Fibroblast of gingiva (primary cell): ENCODE results near the gene TNKS2.
"Not testable (repeated sequence)": the region's sequence is repeated elsewhere in the genome, so short reads cannot be mapped to it uniquely, and the experiment has no call there.

Source experiments
- DNase-seq: peaks from one replicate; pipeline ENCODE4 v3.0.0-alpha.2; 2011; ENCODE audit warnings: low read depth

TNKS2 gene

GRCh38 chr10:91797874-91798648 is at the start of gene TNKS2:
Gene TNKS2, plus strand, starts transcription at chr10:91798426. Its CDS starts 265 bp downstream, at chr10:91798691.
- DNase-seq = peak; percentile 93

DNA sequence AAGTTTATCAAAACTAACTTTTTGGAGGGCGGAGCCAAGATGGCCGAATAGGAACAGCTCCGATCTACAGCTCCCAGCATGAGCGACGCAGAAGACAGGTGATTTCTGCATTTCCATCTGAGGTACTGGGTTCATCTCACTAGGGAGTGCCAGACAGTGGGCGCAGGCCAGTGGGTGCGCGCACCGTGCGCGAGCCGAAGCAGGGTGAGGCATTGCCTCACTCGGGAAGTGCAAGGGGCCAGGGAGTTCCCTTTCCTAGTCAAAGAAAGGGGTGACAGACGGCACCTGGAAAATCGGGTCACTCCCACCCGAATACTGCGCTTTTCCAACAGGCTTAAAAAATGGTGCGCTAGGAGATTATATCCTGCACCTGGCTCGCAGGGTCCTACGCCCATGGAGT is 48.6 kb upstream of the TNKS2 start:
- not testable (repeated sequence) for DNase-seq

- DNase-seq = peak; percentile 78
Measured at GRCh38 chr10:91756286-91756685, 41.9 kb upstream of the TNKS2 start.

GRCh38 chr10:91758303-91759146 is 39.7 kb upstream of the TNKS2 start:
- peak; percentile 65 for DNase-seq

DNA sequence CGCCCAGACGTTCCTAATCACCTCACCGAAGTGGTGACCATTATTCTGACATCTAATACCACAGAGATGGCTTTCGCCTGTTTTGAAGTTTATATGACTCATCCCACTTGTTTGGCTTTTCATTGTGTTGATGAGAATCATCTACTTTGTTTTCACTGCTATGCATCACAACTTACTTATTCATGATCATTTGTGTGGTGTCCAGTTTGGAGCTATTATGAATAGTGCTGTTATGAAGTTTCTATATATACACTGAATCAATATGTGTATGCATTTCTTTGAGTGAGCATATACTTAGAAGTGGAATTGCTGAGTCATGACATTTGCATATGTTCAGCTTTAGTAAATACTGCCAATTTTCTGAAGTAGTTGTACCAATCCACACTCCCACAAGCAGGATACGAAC is 38.6 kb upstream of the TNKS2 start:
- DNase-seq = no peak

DNA sequence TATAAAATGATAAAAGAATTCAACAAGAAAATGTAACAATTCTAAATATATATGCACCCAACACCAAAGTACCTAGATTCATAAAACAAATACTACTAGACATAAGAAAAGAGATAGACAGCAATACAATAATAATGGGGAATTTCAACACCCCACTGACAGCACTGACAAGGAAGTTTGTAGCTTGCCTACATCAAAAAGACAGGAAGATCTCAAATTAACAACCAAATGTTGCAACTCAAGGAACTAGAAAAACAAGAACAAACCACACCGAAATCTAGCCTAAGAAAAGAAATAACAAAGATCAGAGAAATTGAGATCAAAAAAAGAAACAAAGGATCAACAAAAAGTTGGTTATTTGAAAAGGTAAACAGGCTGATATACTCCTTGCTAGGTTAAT is 36.5 kb upstream of the TNKS2 start:
- DNase-seq = no peak

DNA sequence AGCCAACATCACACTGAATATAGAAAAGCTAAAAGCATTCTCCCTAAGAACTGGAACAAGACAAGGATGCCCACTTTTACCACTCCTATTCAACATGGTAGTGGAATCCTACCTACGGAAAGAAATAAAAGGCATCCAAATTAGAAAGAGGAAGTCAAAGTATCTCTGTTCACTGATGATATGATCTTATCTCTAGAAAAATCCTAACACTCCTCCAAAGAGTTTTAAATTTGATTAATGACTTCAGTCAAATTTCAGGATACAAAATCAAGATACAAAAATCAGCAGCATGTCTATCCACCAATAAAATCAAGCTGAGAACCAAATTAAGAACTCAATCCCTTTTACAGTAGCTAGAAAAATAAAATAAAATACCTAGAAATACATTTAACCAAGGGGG is 35.3 kb upstream of the TNKS2 start:
- no peak for DNase-seq

DNA sequence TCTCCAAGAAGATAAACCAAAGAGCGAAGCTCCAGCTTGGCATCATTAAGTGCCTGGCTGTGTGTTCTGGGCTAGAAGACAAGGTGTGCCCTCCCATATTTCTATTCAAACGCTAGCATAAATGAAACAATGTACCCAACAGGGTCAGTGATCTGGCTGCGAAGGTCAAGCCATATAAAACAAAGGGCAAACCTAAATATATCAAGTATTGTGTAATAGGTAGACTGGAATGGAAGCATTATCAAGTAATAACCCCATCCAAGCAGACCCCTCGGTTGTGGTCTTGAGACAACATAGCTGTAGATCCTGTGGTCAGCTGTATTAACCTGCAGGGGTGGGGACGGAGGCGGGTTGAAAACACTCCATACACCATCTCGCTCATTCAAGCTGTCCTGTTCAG is 31.6 kb upstream of the TNKS2 start:
- DNase-seq = no peak

GRCh38 chr10:91768123-91768522 is 30.1 kb upstream of the TNKS2 start:
- DNase-seq = peak; percentile 29

- DNase-seq = no peak
Measured at GRCh38 chr10:91771907-91772306, 26.3 kb upstream of the TNKS2 start.

DNA sequence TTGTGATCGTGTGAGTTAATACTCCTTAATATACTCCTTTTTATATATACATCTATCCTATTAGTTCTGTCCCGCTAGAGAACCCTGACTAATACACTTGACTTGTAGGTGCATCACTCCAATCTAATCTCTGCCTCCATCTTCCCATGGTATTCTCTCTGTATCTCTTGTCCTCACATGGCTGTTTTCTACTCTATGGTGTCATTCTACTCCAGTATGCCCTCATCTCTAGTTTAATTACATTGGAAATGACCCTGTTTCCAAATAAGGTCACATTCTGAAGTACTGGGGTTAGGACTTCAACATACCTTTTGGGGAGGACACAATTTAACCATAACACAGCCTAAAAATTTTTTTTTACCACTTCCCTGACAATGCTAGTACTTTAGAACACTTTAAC is 25.8 kb upstream of the TNKS2 start:
- no peak for DNase-seq

- DNase-seq = no peak
Measured at GRCh38 chr10:91772869-91773268, 25.4 kb upstream of the TNKS2 start.

DNA sequence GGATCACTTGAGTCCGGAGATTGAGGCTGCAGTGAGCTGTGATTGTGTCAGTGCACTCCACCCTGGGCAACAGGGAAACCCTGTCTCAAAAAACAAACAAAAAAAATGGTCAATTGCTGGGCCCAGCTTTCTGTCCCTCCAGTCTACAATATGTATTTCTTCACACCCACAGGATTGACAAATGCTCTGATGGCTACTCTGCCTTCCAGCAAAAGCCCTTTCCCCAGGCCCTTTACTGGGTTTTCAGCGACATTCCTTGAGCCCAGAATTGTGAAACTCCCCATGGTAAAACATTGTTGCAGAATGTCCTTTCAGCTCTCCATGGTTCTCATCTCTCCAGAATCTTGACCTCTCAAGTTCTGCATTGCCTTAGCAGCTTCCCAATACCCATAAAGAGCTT is 23.7 kb upstream of the TNKS2 start:
- no peak for DNase-seq

- DNase-seq = no peak
Measured at GRCh38 chr10:91775731-91776130, 22.5 kb upstream of the TNKS2 start.

DNA sequence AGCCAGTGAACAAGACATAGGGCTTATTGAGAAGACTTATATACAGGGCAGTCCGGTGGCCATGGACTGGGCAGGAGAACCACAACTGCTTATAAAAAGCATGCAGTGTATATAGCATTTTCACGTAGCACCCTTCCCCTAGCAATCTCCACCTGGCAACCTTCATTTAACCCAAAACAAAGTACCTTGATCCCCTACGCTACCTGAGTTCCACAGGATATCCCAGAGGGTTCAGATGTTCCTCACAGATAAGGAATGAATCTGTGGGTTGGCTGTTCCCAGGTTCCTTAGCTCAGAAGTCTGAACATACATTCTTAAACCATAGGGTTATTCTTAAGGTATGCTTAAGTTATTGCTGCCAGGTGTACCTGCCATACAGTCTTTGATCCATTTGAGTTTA is 22.0 kb upstream of the TNKS2 start:
- DNase-seq = no peak

- no peak for DNase-seq
Measured at GRCh38 chr10:91778485-91778884, 19.7 kb upstream of the TNKS2 start.

GRCh38 chr10:91779011-91779605 is 19.1 kb upstream of the TNKS2 start:
- DNase-seq = no peak

GRCh38 chr10:91782539-91782938 is 15.7 kb upstream of the TNKS2 start:
- no peak for DNase-seq

DNA sequence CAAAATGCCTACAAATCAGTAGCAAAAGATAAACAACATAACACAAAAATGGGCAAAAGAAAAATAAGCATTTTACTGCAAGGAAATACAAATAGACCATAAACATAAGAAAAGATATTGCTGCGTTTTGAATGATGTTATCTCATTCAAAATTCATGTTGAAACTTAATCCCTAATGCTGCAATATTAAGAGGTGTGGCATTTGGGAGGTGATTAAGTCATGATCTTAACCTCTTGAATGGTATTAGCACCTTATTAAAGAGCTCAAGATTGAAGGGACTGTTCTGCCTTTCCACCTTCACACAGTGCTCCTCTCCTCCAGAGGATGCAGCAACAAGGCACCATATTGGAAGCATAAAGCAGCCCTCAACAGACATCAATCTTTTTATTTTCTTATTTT is 12.4 kb upstream of the TNKS2 start:
- DNase-seq = no peak

DNA sequence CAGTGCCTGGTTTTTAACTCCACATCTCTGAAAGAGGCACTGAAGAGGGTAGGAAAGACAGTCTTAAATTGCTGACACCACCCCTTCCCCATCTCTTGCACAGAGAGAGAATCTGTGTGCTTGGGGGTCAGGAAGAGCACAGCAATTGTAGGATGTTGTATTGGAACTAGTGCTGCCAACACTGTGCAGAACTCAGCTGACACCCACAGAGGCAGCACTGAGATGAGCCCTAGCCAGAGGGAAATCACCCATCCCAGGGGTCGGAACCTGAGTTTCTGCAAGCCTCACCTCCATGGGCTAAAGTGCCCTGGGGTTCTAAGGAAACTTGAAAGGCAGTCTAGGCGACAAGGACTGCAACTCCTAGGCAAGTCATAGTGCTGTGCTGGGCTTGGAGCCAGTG is 11.0 kb upstream of the TNKS2 start:
- no peak for DNase-seq

DNA sequence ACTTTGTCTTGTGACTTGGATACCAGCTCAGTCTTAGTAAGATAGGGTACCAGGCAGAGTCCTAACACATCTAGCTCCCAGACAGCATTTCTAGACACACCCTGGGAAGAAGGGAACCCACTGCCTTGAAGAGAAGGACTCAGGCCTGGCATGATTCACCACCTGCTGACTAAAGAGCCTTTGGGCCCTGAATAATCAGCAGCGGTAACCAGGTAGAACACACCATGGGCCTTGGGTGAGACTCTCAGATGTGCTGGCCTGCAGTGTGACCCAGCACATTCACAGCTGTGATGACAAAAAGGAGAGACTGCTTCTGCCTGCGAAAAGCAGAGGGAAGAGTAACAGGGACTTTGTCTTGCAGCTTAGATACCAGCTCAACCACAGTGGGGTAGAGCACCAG is 10.4 kb upstream of the TNKS2 start:
- no peak for DNase-seq

DNA sequence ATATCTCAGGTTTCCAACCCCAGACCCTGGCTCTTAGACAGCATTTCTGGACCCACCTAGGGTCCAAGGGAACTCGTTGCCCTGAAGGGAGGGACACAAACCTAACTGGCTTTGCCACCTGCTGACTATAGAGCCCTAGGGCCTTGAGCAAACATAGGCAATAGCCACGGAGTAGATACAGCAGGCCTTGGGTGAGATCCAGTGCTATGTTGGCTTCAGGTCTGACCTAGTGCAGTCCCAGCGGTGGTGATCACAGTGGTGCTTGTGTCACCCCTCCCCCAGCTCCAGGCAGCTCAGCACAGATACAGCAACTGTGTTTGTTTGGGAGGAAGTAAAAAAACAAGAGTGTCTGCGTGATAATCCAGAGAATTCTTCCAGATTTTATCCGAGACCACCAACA is 9.7 kb upstream of the TNKS2 start:
- DNase-seq = no peak
